ENCODE measurements around the gene TRAF2. TPM values are rescaled to one million over a fixed set of nuclear protein-coding genes. Genes with fewer than 3 reads are reported as not detected.

Gene TRAF2
- total and polyA plus RNA-seq, 2 of the 4 experiments (the other 2 are of a cell fraction): 6.6 to 12.0 TPM

DNA sequence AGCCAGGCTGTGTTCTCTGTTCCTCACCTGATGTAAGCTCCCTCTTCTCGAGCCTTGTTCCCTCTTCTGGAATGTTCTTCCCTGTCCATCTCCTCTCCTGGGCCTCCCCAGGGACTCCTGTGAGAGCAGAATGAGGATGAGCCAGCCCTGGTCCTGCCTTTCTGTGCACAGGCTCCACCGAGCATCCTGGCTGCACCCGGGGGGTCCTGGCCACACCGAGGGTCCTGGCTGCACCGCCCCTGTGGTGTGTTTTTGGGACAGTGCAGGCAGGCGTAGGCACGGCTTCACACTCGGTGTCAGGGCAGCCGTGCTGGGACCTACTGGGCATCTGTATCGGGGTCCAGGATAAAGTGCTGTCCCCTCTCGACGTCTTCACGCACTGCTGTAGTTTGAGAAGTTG is 40.4 kb downstream of the TRAF2 start:
- no TSS peak for BruUV-seq (replicated peaks)
- Histone ChIP-seq H3K27ac (ENCODE audit: insufficient read depth, low read length) (no peak overlapping the region), H3K9ac (ENCODE audit: low read depth, low read length) (no peak overlapping the region), H3K4ac (ENCODE audit: low read depth, low read length) (no peak overlapping the region), H3K4me1 (ENCODE audit: control insufficient read depth, insufficient read depth, low read length) (no peaks in the 10 kb centered on the region), H3K9me3 (ENCODE audit: control insufficient read depth, insufficient read depth, low read length) (no peaks in the 10 kb centered on the region), H3K14ac (replicated peaks; ENCODE audit: low read depth, low read length) (no peak overlapping the region), H3K36me3 (ENCODE audit: control insufficient read depth, insufficient read depth, low read length) (peaks cover 12% of the 10 kb centered on the region), H2BK20ac (ENCODE audit: low read depth, low read length) (no peak overlapping the region), H4K8ac (ENCODE audit: low read depth in 2 of 2, low read length in 2 of 2) (no peak overlapping the region), H2BK120ac (ENCODE audit: low read depth, low read length) (no peak overlapping the region), H3K4me3 (ENCODE audit: insufficient read depth, low read depth, low read length) (no peak overlapping the region), H3K18ac (ENCODE audit: low read depth, low read length) (no peak overlapping the region), H3K4me2 (ENCODE audit: low read depth, low read length) (no peak overlapping the region), H2BK15ac (ENCODE audit: low read depth, low read length) (no peak overlapping the region), H4K20me1 (ENCODE audit: insufficient read depth, low read length) (no peaks in the 10 kb centered on the region), H3K79me1 (ENCODE audit: low read depth in 1 of 2, low read length in 2 of 2) (no peaks in the 10 kb centered on the region; a peak in 1 of 4 replicates), H3K23ac (ENCODE audit: low read depth, low read length) (no peak overlapping the region), H4K91ac (ENCODE audit: insufficient read depth, low read depth, low read length) (no peak overlapping the region), H3K56ac (ENCODE audit: extremely low read depth, insufficient read depth, low read length) (no peak overlapping the region), H3K27me3 (ENCODE audit: control insufficient read depth, insufficient read depth, low read length) (no peaks in the 10 kb centered on the region), H2AK9ac (replicated peaks; ENCODE audit: low read depth, low read length, poor library complexity) (no peak overlapping the region), H3K9me1 (ENCODE audit: insufficient read depth, low read length) (no peaks in the 10 kb centered on the region), H2BK5ac (ENCODE audit: low read depth, low read length, poor library complexity, severe bottlenecking) (no peak overlapping the region), H2AK5ac (ENCODE audit: low read depth, low read length) (no peak overlapping the region), H2AFZ (replicated peaks; ENCODE audit: low read length, poor library complexity) (no peak overlapping the region), H4K5ac (ENCODE audit: low read depth, low read length) (no peak overlapping the region)
- ChIA-PET POLR2A (ENCODE audit: unreplicated experiment) (no interaction called here), CTCF (no interaction called here)
- WGBS, 2 experiments (ENCODE audit: extremely low coverage in 2 of 2, insufficient read length in 1 of 2): 91% methylated on average over 12 of the region's 13 CpGs; no CpG with 5 or more reads in 1 of the 2 experiments
- ATAC-seq (ENCODE audit: low read depth) (no peak), DNase-seq (no peak)
- in situ Hi-C loops (cut with MboI; ENCODE audit: low sequenced_read_pairs): no loop called here
- dilution Hi-C loops (cut with HindIII; ENCODE audit: low sequenced_read_pairs, unreplicated experiment): no loop called here
- TF ChIP-seq POLR2A (IDR thresholded peaks at IDR 0.05; ENCODE audit: low read depth, low read length) (no peak), CEBPB (IDR thresholded peaks at IDR 0.05; ENCODE audit: low read depth, low read length) (no peak), RAD21 (IDR thresholded peaks at IDR 0.05; ENCODE audit: low read length) (no peak), MAFK (IDR thresholded peaks at IDR 0.05; ENCODE audit: low read depth, low read length) (no peak), RFX5 (IDR thresholded peaks at IDR 0.05; ENCODE audit: low read depth, low read length) (no peak), NFE2L2 (IDR thresholded peaks at IDR 0.05; ENCODE audit: low read depth, low read length) (no peak), RCOR1 (IDR thresholded peaks at IDR 0.05; ENCODE audit: insufficient replicate concordance, low read length) (no peak), SMC3 (IDR thresholded peaks at IDR 0.05; ENCODE audit: low read depth, low read length) (no peak), FOS (IDR thresholded peaks at IDR 0.05; ENCODE audit: low read depth, low read length) (no peak), MAZ (IDR thresholded peaks at IDR 0.05; ENCODE audit: borderline replicate concordance, low read depth, low read length) (no peak), CHD1 (IDR thresholded peaks at IDR 0.05; ENCODE audit: low read depth, low read length) (no peak)
- TF ChIP-seq, protein P1, sequence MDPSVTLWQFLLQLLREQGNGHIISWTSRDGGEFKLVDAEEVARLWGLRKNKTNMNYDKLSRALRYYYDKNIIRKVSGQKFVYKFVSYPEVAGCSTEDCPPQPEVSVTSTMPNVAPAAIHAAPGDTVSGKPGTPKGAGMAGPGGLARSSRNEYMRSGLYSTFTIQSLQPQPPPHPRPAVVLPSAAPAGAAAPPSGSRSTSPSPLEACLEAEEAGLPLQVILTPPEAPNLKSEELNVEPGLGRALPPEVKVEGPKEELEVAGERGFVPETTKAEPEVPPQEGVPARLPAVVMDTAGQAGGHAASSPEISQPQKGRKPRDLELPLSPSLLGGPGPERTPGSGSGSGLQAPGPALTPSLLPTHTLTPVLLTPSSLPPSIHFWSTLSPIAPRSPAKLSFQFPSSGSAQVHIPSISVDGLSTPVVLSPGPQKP (IDR thresholded peaks at IDR 0.05; ENCODE audit: borderline replicate concordance, low read depth, low read length): no peak
- intact Hi-C loops (cut with micrococcal nuclease): no loop called here
